HepG2 (cell line): Measurements from ENCODE around the gene SAMD4A. TPM values are rescaled to one million over a fixed set of nuclear protein-coding genes. Genes with fewer than 3 reads are reported as not detected.

Experiments used
- ARHGAP35 ChIP-seq: sonication (generic); formaldehyde crosslinking; IDR thresholded peaks from 2 replicates; pipeline ENCODE4 v1.9.0; 2022; ENCODE audit warnings: mild to moderate bottlenecking, inconsistent platforms, moderate library complexity, missing genetic modification reagents, borderline replicate concordance
- ARID5B ChIP-seq: IDR thresholded peaks from 2 replicates; pipeline ENCODE4 v1.4.0; 2020; ENCODE audit warnings: mild to moderate bottlenecking, missing genetic modification reagents
- E2F2 ChIP-seq: sonication (generic); formaldehyde crosslinking; IDR thresholded peaks from 2 replicates; pipeline ENCODE4 v1.4.0; 2020; ENCODE audit warnings: missing genetic modification reagents, borderline replicate concordance
- ELF1 ChIP-seq: sonication (generic); formaldehyde crosslinking; IDR thresholded peaks from 2 replicates; pipeline ENCODE4 v1.4.0; 2020; ENCODE audit warnings: missing genetic modification reagents
- FOSL2 ChIP-seq: sonication (generic); formaldehyde crosslinking; IDR thresholded peaks from 2 replicates; pipeline ENCODE4 v1.4.0; 2020; ENCODE audit warnings: missing genetic modification reagents
- GTF2F1 ChIP-seq: fragments of 150-350 bp; IDR thresholded peaks from 2 replicates; pipeline ENCODE4 v1.6.1; 2014; ENCODE audit warnings: low read length
- NCOA1 ChIP-seq: sonication (generic); formaldehyde crosslinking; IDR thresholded peaks from 2 replicates; pipeline ENCODE4 v1.9.0; 2021; ENCODE audit warnings: missing genetic modification reagents
- NR0B2 ChIP-seq: sonication (generic); formaldehyde crosslinking; IDR thresholded peaks from 2 replicates; pipeline ENCODE4 v1.4.0; 2020; ENCODE audit warnings: mild to moderate bottlenecking, missing genetic modification reagents
- NR2F1 ChIP-seq, 2 experiments: fragments of 450-650 bp in 1 of 2; formaldehyde crosslinking in 1 of 2; IDR thresholded peaks; 2 replicates each; pipeline versions ENCODE4 v1.5.0 to v1.6.1; 2016 to 2020; ENCODE audit warnings: mild to moderate bottlenecking in 1 of 2, missing compliant biosample characterization in 1 of 2, missing genetic modification reagents in 1 of 2, moderate library complexity in 1 of 2
- PAWR ChIP-seq: sonication (generic); formaldehyde crosslinking; IDR thresholded peaks from 2 replicates; pipeline ENCODE4 v1.4.0; 2020; ENCODE audit warnings: missing genetic modification reagents, mild to moderate bottlenecking, borderline replicate concordance
- SKI ChIP-seq: fragments of 450-650 bp; IDR thresholded peaks from one replicate; pipeline ENCODE4 v1.6.1; 2018; ENCODE audit warnings: mild to moderate bottlenecking; ENCODE audit not compliant: partially characterized antibody
- SRSF1 ChIP-seq: fragments of 200-400 bp; formaldehyde crosslinking; optimal IDR thresholded peaks from 2 replicates; pipeline ENCODE3; 2017; ENCODE audit warnings: mild to moderate bottlenecking, low read depth, low read length, moderate library complexity
- TFDP2 ChIP-seq: sonication (generic); formaldehyde crosslinking; IDR thresholded peaks from 2 replicates; pipeline ENCODE4 v1.4.0; 2020; ENCODE audit warnings: missing genetic modification reagents
- THAP9 ChIP-seq: sonication (generic); formaldehyde crosslinking; IDR thresholded peaks from 2 replicates; pipeline ENCODE4; 2020; ENCODE audit warnings: missing genetic modification reagents, mild to moderate bottlenecking, borderline replicate concordance
- ZKSCAN5 ChIP-seq: sonication (generic); formaldehyde crosslinking; IDR thresholded peaks from 2 replicates; pipeline ENCODE4 v1.5.1; 2020; ENCODE audit warnings: mild to moderate bottlenecking, missing genetic modification reagents
- ZNF292 ChIP-seq: sonication (generic); formaldehyde crosslinking; IDR thresholded peaks from 2 replicates; pipeline ENCODE4 v1.8.1; 2022; ENCODE audit warnings: mild to moderate bottlenecking, low read depth, missing genetic modification reagents, borderline replicate concordance
- ZNF3 ChIP-seq: IDR thresholded peaks from 2 replicates; pipeline ENCODE4 v1.7.0; 2017; ENCODE audit warnings: inconsistent platforms
- ZNF362 ChIP-seq: sonication (generic); formaldehyde crosslinking; IDR thresholded peaks from 2 replicates; pipeline ENCODE4 v1.4.0; 2020; ENCODE audit warnings: missing genetic modification reagents, mild to moderate bottlenecking, borderline replicate concordance
- ZNF550 ChIP-seq: sonication (generic); formaldehyde crosslinking; IDR thresholded peaks from 2 replicates; pipeline ENCODE4 v1.4.0; 2020; ENCODE audit warnings: mild to moderate bottlenecking, missing genetic modification reagents, borderline replicate concordance
- ZNF672 ChIP-seq: sonication (generic); formaldehyde crosslinking; IDR thresholded peaks from 2 replicates; pipeline ENCODE4 v1.8.1; 2022; ENCODE audit warnings: missing genetic modification reagents
- polyA plus RNA-seq, 8 experiments: library from polyadenylated mRNA; depleted of rRNA in 3 of 8; stranded (reverse) in 7 of 8; unstranded in 1 of 8; fragments of >200 nt; fragmentation: Illumina TruSeq in 4 of 8; extraction: Trizol in 4 of 8; gene quantifications; 2 replicates each; pipeline versions ENCODE4 v1.2.1 to v1.2.3, GENCODE V29; 2011 to 2016; ENCODE audit warnings: low read depth in 4 of 8, missing spikeins in 1 of 8, mixed read lengths in 1 of 8; ENCODE audit not compliant: insufficient read depth in 1 of 8
- total RNA-seq, 5 experiments: library from RNA; depleted of rRNA; stranded (reverse); fragments of >200 nt; fragmentation: Illumina TruSeq; extraction: Trizol; gene quantifications; 2 replicates each; pipeline ENCODE4 v1.2.3, GENCODE V29; 2016; ENCODE audit warnings: low read depth in 1 of 5

The SAMD4A gene
- total and polyA plus RNA-seq, 2 of the 13 experiments (the other 11 are each of a cell fraction or from before 2014, with no cell fraction given) = 11.8 to 13.0 TPM

GRCh38 chr14:54556535-54556934 is 10.4 kb upstream of the SAMD4A start (continued):
- TF ChIP-seq ZNF550 (CRISPR knock-in tag) = no peak
- no peak for TF ChIP-seq NR2F1 (CRISPR knock-in tag; IDR thresholded peaks at IDR 0.05)
- TF ChIP-seq SKI = no peak
- no peak for TF ChIP-seq ZKSCAN5 (CRISPR knock-in tag)
- no peak for TF ChIP-seq PAWR (CRISPR knock-in tag)
- no peak for TF ChIP-seq ZNF3 (CRISPR knock-in tag)
- no peak for TF ChIP-seq NCOA1
- TF ChIP-seq ELF1 = no peak
- no peak for TF ChIP-seq ARHGAP35 (CRISPR knock-in tag)
- no peak for TF ChIP-seq TFDP2
- TF ChIP-seq FOSL2 (CRISPR knock-in tag) = peak; percentile 64
- no peak for TF ChIP-seq NR0B2 (CRISPR knock-in tag)
- TF ChIP-seq ARID5B (CRISPR knock-in tag) = peak; percentile 78
- no peak for TF ChIP-seq THAP9 (CRISPR knock-in tag)
- TF ChIP-seq ZNF672 (CRISPR knock-in tag) = no peak
- no peak for TF ChIP-seq E2F2 (CRISPR knock-in tag)
- no peak for TF ChIP-seq ZNF292 (CRISPR knock-in tag)
- no peak for TF ChIP-seq GTF2F1
- TF ChIP-seq SRSF1 = no peak
- TF ChIP-seq ZNF362 (CRISPR knock-in tag) = peak; percentile 81
